OCI-LY7 (cell line): ENCODE measurements around the gene TTC34. TPM values are rescaled to one million over a fixed set of nuclear protein-coding genes. Genes with fewer than 3 reads are reported as not detected.

Source experiments
- BruUV-seq: library from RNA; stranded (reverse); fragments of 400-500 nt; replicated peaks from 2 replicates; lab custom pipeline; 2021; lab: Mats Ljungman, UMichigan
- CTCF ChIA-PET: fragments of 300-600 bp; sonication (Branson Sonifier 250); formaldehyde crosslinking; loops from one replicate; lab custom pipeline; 2022; ENCODE audit warnings: antibody characterized with exemption; ENCODE audit not compliant: unreplicated experiment; lab: Charles Lee
- POLR2A ChIA-PET: fragments of 300-600 bp; sonication (Branson Sonifier 250); formaldehyde crosslinking; loops from one replicate; lab custom pipeline; 2022; ENCODE audit warnings: antibody characterized with exemption; lab: Charles Lee
- DNase-seq: peaks from one replicate; pipeline ENCODE4 v3.0.0-alpha.2; 2015; ENCODE audit warnings: low spot score
- H2AFZ ChIP-seq: fragments of 200-600 bp; sonication (generic), shearing (Covaris generic); 2 replicates; pipeline ENCODE4 v1.6.1; 2014; ENCODE audit warnings: mild to moderate bottlenecking, antibody characterized with exemption, low read length, moderate library complexity
- H3K27ac ChIP-seq: fragments of 200-600 bp; sonication (generic); 2 replicates; pipeline ENCODE4 v1.5.1; 2014; ENCODE audit warnings: mixed run types, low read depth, mild to moderate bottlenecking, moderate library complexity, low read length, inconsistent platforms; ENCODE audit not compliant: poor library complexity, severe bottlenecking
- H3K36me3 ChIP-seq: fragments of 200-600 bp; sonication (generic); 2 replicates; pipeline ENCODE4 v1.6.1; 2014; ENCODE audit warnings: mild to moderate bottlenecking, antibody characterized with exemption, low read length, moderate library complexity, mixed read lengths; ENCODE audit not compliant: insufficient read depth
- H3K4me1 ChIP-seq: fragments of 200-600 bp; sonication (generic); 2 replicates; pipeline ENCODE4 v1.5.1; 2014; ENCODE audit warnings: mild to moderate bottlenecking, low read length; ENCODE audit not compliant: insufficient read depth, poor library complexity, severe bottlenecking
- H3K4me2 ChIP-seq: fragments of 200-600 bp; sonication (generic); 2 replicates; pipeline ENCODE4 v1.6.1; 2014; ENCODE audit warnings: mild to moderate bottlenecking, low read length
- H3K4me3 ChIP-seq: fragments of 200-600 bp; sonication (generic); 2 replicates; pipeline ENCODE4 v1.5.1; 2014; ENCODE audit warnings: mild to moderate bottlenecking, low read depth, low read length; ENCODE audit not compliant: poor library complexity, severe bottlenecking
- H3K79me2 ChIP-seq: fragments of 200-600 bp; sonication (generic); 2 replicates; pipeline ENCODE4 v1.6.1; 2016; ENCODE audit warnings: low read depth, mild to moderate bottlenecking, low read length, moderate library complexity, mixed read lengths; ENCODE audit not compliant: insufficient read depth
- H3K9me2 ChIP-seq: fragments of 200-600 bp; sonication (generic); 2 replicates; pipeline ENCODE4 v1.6.1; 2016; ENCODE audit warnings: mild to moderate bottlenecking, low read length, mixed read lengths; ENCODE audit not compliant: insufficient read depth
- H3K9me3 ChIP-seq: fragments of 200-600 bp; sonication (generic); 2 replicates; pipeline ENCODE4 v1.6.1; 2014; ENCODE audit warnings: mild to moderate bottlenecking, mixed run types, low read length, mixed read lengths
- H4K20me1 ChIP-seq: fragments of 200-600 bp; sonication (generic); 2 replicates; pipeline ENCODE4 v1.6.1; 2014; ENCODE audit warnings: mild to moderate bottlenecking, antibody characterized with exemption, low read length, moderate library complexity, mixed read lengths; ENCODE audit not compliant: insufficient read depth
- EZH2phosphoT487 ChIP-seq: fragments of 200-600 bp; sonication (generic); IDR thresholded peaks from 2 replicates; pipeline ENCODE4 v1.6.1; 2018; ENCODE audit warnings: low read depth, borderline replicate concordance, mild to moderate bottlenecking, mixed run types, antibody characterized with exemption, low read length, moderate library complexity, mixed read lengths
- intact Hi-C: fragments of 100-400 bp; cut with micrococcal nuclease; formaldehyde crosslinking; loops from one replicate; pipeline ENCODE4 v1.10.0; 2022; ENCODE audit not compliant: unreplicated experiment
- total RNA-seq, 2 experiments: library from RNA; depleted of rRNA in 1 of 2; stranded (reverse); fragments of >200 nt in 1 of 2; shearing (Covaris generic) in 1 of 2; gene quantifications; 2 replicates each; pipeline ENCODE4 v1.2.3, GENCODE V29; 2014 to 2022
- TF ChIP-seq, protein P1 (sequence below): fragments of 200-600 bp; sonication (generic); conservative IDR thresholded peaks from 2 replicates; pipeline ENCODE4 v1.5.1; 2014; ENCODE audit warnings: mild to moderate bottlenecking, antibody characterized with exemption, low read length, moderate library complexity, mixed read lengths

TTC34 gene
- total RNA-seq, 2 experiments from 2014 or later = 1.1 to 2.2 TPM

GRCh38 chr1:2845869-2846268 is 44.4 kb upstream of the TTC34 start:
- no peak overlapping the region for H3K4me3 ChIP-seq
- intact Hi-C loops = no loop called here
- TF ChIP-seq, protein P1, sequence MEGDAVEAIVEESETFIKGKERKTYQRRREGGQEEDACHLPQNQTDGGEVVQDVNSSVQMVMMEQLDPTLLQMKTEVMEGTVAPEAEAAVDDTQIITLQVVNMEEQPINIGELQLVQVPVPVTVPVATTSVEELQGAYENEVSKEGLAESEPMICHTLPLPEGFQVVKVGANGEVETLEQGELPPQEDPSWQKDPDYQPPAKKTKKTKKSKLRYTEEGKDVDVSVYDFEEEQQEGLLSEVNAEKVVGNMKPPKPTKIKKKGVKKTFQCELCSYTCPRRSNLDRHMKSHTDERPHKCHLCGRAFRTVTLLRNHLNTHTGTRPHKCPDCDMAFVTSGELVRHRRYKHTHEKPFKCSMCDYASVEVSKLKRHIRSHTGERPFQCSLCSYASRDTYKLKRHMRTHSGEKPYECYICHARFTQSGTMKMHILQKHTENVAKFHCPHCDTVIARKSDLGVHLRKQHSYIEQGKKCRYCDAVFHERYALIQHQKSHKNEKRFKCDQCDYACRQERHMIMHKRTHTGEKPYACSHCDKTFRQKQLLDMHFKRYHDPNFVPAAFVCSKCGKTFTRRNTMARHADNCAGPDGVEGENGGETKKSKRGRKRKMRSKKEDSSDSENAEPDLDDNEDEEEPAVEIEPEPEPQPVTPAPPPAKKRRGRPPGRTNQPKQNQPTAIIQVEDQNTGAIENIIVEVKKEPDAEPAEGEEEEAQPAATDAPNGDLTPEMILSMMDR = no peak
- TF ChIP-seq EZH2phosphoT487 = no peak
- H3K4me1 ChIP-seq = no peaks in the 10 kb centered on the region
- no peak for DNase-seq
- ChIA-PET CTCF (no interaction called here), POLR2A (no interaction called here)
- no peaks in the 10 kb centered on the region for H3K9me3 ChIP-seq
- H3K79me2 ChIP-seq = no peaks in the 10 kb centered on the region
- H3K27ac ChIP-seq = no peak overlapping the region
- no TSS peak for BruUV-seq
- H3K9me2 ChIP-seq = no peaks in the 10 kb centered on the region
- no peaks in the 10 kb centered on the region for H3K36me3 ChIP-seq
- no peaks in the 10 kb centered on the region for H4K20me1 ChIP-seq
- H3K4me2 ChIP-seq = no peak overlapping the region
- no peak overlapping the region for H2AFZ ChIP-seq

- no peaks in the 10 kb centered on the region for H4K20me1 ChIP-seq
- POLR2A ChIA-PET = no interaction called here
- no peak for DNase-seq
- H2AFZ ChIP-seq = no peak overlapping the region
- TF ChIP-seq, protein P1 = 0 out of 2 replicates have a peak, but pooled peaks have one; percentile 26
- TF ChIP-seq EZH2phosphoT487 = no peak
- no peak overlapping the region for H3K4me3 ChIP-seq
- CTCF ChIA-PET = no interaction called here
- no peak overlapping the region for H3K27ac ChIP-seq
- no peak overlapping the region for H3K4me2 ChIP-seq
- H3K79me2 ChIP-seq = no peaks in the 10 kb centered on the region
- H3K9me2 ChIP-seq = no peaks in the 10 kb centered on the region
- intact Hi-C loops = no loop called here
- H3K36me3 ChIP-seq = no peaks in the 10 kb centered on the region
- no peaks in the 10 kb centered on the region for H3K4me1 ChIP-seq
- no TSS peak for BruUV-seq
- H3K9me3 ChIP-seq = no peaks in the 10 kb centered on the region
Observed at GRCh38 chr1:2840036-2840809, 38.7 kb upstream of the TTC34 start.

- CTCF ChIA-PET = no interaction called here
- Histone ChIP-seq H3K9me2 (no peaks in the 10 kb centered on the region), H3K79me2 (no peaks in the 10 kb centered on the region), H3K9me3 (no peaks in the 10 kb centered on the region), H3K36me3 (no peaks in the 10 kb centered on the region), H4K20me1 (no peaks in the 10 kb centered on the region), H3K4me1 (no peaks in the 10 kb centered on the region), H3K4me2 (no peak overlapping the region), H3K27ac (no peak overlapping the region), H3K4me3 (no peak overlapping the region), H2AFZ (no peak overlapping the region)
- TF ChIP-seq EZH2phosphoT487 = no peak
- TF ChIP-seq, protein P1 = no peak
- DNase-seq = no peak
- intact Hi-C loops = no loop called here
- no TSS peak for BruUV-seq
- POLR2A ChIA-PET = no interaction called here
Observed at GRCh38 chr1:2837823-2838222, 36.3 kb upstream of the TTC34 start.
